ENCODE data around the gene RHPN2. TPM values are rescaled to one million over a fixed set of nuclear protein-coding genes. Genes with fewer than 3 reads are reported as not detected.

RHPN2 gene
- total and polyA plus RNA-seq, 2 of the 13 experiments (the other 11 are each of a cell fraction or from before 2014, with no cell fraction given), result 20.3 to 48.0 TPM

- no peak for TF ChIP-seq LBX2 (CRISPR knock-in tag; IDR thresholded peaks at IDR 0.05; ENCODE audit: borderline replicate concordance)
- no peak for TF ChIP-seq SUZ12 (IDR thresholded peaks at IDR 0.05; ENCODE audit: low read depth, low read length)
- TF ChIP-seq PRDM10 (CRISPR knock-in tag; IDR thresholded peaks at IDR 0.05; ENCODE audit: low read depth), result no peak
- TF ChIP-seq POGK (CRISPR knock-in tag; conservative IDR thresholded peaks at IDR 0.05), result peak; percentile 97
- TF ChIP-seq ATF4 (CRISPR knock-in tag; IDR thresholded peaks at IDR 0.05), result peak in 1 of 2 experiments; percentile 92; a peak in 2 of 4 replicates
- TF ChIP-seq RXRB (CRISPR knock-in tag; IDR thresholded peaks at IDR 0.05; ENCODE audit: borderline replicate concordance), result peak; percentile 89
- TF ChIP-seq ZNF850 (CRISPR knock-in tag; conservative IDR thresholded peaks at IDR 0.05), result no peak
- no peak for TF ChIP-seq CEBPZ (IDR thresholded peaks at IDR 0.05; ENCODE audit: low read length)
- no peak for TF ChIP-seq NAIF1 (CRISPR knock-in tag; IDR thresholded peaks at IDR 0.05; ENCODE audit: borderline replicate concordance)
- peak; percentile 99 for TF ChIP-seq ZNF749 (CRISPR knock-in tag; IDR thresholded peaks at IDR 0.05; ENCODE audit: borderline replicate concordance)
- TF ChIP-seq ZNF543 (CRISPR knock-in tag; IDR thresholded peaks at IDR 0.05), result no peak
- peak; percentile 64 for TF ChIP-seq XRCC5 (optimal IDR thresholded peaks at IDR 0.05; ENCODE audit: low read length)
- no peak; the same call in 1 of the 2 replicates for TF ChIP-seq ZNF160 (CRISPR knock-in tag; IDR thresholded peaks at IDR 0.05)
- no peak for TF ChIP-seq ZNF367 (CRISPR knock-in tag; IDR thresholded peaks at IDR 0.05; ENCODE audit: borderline replicate concordance)
- no peak for TF ChIP-seq ZNF629 (CRISPR knock-in tag; conservative IDR thresholded peaks at IDR 0.05)
- peak; percentile 23; the same call in 1 of the 2 replicates for TF ChIP-seq ZNF12 (CRISPR knock-in tag; IDR thresholded peaks at IDR 0.05)
- no peak for TF ChIP-seq CEBPB (IDR thresholded peaks at IDR 0.05; ENCODE audit: borderline replicate concordance, low read depth, low read length)
- TF ChIP-seq ZNF253 (CRISPR knock-in tag; IDR thresholded peaks at IDR 0.05; ENCODE audit: borderline replicate concordance), result peak; percentile 95; the same call in 1 of the 2 replicates
Measured at GRCh38 chr19:32971715-32972540, 92.8 kb downstream of the RHPN2 start, which contains the start of the genes CEP89 and FAAP24 (continued).

Measured in HepG2 (cell line).